DND-41 (cell line): ENCODE results near the gene SEMA4B.
"Not testable (repeated sequence)": the region's sequence is repeated elsewhere in the genome, so short reads cannot be mapped to it uniquely, and the experiment has no call there.

ENCODE experiments used
- CTCF ChIP-seq: IDR thresholded peaks from 2 replicates; pipeline ENCODE4 v1.5.1; 2012; ENCODE audit warnings: borderline replicate concordance, low read length, moderate library complexity, mild to moderate bottlenecking; ENCODE audit not compliant: poor library complexity, severe bottlenecking; ENCODE audit errors: extremely low read depth
- EZH2 ChIP-seq: IDR thresholded peaks from 3 replicates; pipeline ENCODE4 v1.6.1; 2012; ENCODE audit warnings: borderline replicate concordance, low read depth, mild to moderate bottlenecking, moderate library complexity, low read length, inconsistent platforms; ENCODE audit not compliant: severe bottlenecking

- TF ChIP-seq CTCF, EZH2: not testable (repeated sequence)
These were observed 36.9 kb upstream of the SEMA4B start for GRCh38 chr15:90164239-90164638.
